Measurements from ENCODE around the gene GALNT12. TPM values are rescaled to one million over a fixed set of nuclear protein-coding genes. Genes with fewer than 3 reads are reported as not detected.

Gene GALNT12
- total and polyA plus RNA-seq, 2 donors (not counting 1 experiment from before 2014, with no cell fraction given): 3.2 to 4.5 TPM

DNA sequence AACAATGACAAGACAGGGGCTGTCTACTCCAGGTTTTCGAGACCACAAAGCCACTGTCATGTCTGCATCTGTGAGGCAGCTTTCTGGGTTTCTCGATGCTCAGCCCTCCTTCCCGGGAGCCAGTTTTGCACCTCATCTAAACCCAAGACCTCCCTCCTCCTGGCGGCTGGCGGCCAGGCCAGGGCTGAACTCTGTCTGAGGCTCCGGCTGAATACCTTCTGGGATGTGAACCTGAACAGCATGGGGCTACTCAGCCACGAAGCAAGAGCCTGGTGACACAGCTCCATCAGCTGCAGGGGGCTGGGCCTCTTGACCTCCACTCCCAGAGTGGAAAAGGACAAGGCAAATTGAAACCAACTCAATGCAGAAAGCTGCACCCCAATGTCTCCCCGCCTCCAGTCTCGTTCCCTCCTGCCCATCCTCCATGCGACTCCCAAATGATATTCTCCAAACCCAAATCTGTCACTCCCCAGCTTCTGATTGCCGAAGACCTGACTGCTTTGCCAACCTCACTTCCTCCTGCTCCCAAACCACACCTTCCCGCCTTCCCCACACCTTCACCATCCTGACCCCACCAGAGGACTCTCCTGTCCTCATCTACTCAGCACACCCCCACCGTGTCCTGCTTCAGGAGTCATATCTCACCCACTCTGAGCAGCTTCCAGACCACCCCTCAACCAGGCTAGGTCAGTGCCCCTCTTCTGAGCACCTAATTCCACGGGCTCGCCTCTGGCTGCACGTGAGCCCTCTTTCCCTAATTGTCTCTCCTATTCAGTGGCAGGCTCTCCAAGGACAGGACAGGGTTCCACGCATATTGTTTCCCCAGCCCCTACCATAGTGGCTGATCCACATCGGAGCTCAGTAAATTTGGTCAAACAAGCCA lies 15.6 kb upstream of the GALNT12 start:
- no peaks in the 10 kb centered on the region for H3K9me3 ChIP-seq (ENCODE audit: control extremely low read depth in 1 of 3, control insufficient read depth in 2 of 3, insufficient read depth in 1 of 3, low read length in 2 of 3)
- WGBS (ENCODE audit: insufficient coverage): 87% methylated on average over 16 of the region's 18 CpGs
- H3K27ac ChIP-seq (ENCODE audit: low read length in 2 of 2): no peak overlapping the region
- Mint-ChIP-seq H3K27ac (no peak overlapping the region), H3K27me3 (no peaks in the 10 kb centered on the region), H3K9me3 (ENCODE audit: insufficient read depth) (no peaks in the 10 kb centered on the region), H3K4me3 (no peak overlapping the region), H3K4me1 (peaks cover 24% of the 10 kb centered on the region)
- no peak for DNase-seq
- H3K9ac ChIP-seq (ENCODE audit: low read length): no peak overlapping the region
- no peaks in the 10 kb centered on the region for H4K20me1 ChIP-seq (ENCODE audit: control insufficient read depth, insufficient read depth, low read length, poor library complexity, severe bottlenecking)
- H3K27me3 ChIP-seq (replicated peaks in 1 of 4; ENCODE audit: control extremely low read depth in 1 of 4, control insufficient read depth in 3 of 4, insufficient read depth in 4 of 4, low read length in 3 of 4): no peaks in the 10 kb centered on the region
- intact Hi-C loops (cut with micrococcal nuclease): loop anchor here (1.0 to 10.0 kb wide), 2 partner anchors 477 to 1643 kb away; no protein-coding TSS in a partner anchor
- H3K79me2 ChIP-seq (ENCODE audit: control insufficient read depth, insufficient read depth, low read length): no peaks in the 10 kb centered on the region
- H3K4me3 ChIP-seq (ENCODE audit: control extremely low read depth in 1 of 5, extremely low read depth in 1 of 5, insufficient read depth in 1 of 5, low read depth in 2 of 5, low read length in 4 of 5): no peak overlapping the region
- TF ChIP-seq EZH2 (IDR thresholded peaks at IDR 0.05; ENCODE audit: borderline replicate concordance, insufficient read depth, low read depth, low read length, poor library complexity, severe bottlenecking): no peak
- TF ChIP-seq, protein P1, sequence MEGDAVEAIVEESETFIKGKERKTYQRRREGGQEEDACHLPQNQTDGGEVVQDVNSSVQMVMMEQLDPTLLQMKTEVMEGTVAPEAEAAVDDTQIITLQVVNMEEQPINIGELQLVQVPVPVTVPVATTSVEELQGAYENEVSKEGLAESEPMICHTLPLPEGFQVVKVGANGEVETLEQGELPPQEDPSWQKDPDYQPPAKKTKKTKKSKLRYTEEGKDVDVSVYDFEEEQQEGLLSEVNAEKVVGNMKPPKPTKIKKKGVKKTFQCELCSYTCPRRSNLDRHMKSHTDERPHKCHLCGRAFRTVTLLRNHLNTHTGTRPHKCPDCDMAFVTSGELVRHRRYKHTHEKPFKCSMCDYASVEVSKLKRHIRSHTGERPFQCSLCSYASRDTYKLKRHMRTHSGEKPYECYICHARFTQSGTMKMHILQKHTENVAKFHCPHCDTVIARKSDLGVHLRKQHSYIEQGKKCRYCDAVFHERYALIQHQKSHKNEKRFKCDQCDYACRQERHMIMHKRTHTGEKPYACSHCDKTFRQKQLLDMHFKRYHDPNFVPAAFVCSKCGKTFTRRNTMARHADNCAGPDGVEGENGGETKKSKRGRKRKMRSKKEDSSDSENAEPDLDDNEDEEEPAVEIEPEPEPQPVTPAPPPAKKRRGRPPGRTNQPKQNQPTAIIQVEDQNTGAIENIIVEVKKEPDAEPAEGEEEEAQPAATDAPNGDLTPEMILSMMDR (IDR thresholded peaks at IDR 0.05): no peak
- no peak for ATAC-seq (ENCODE audit: low read depth)
- peaks cover 0 to 3% of the 10 kb centered on the region in 2 experiments for H3K36me3 ChIP-seq (replicated peaks in 1 of 2; ENCODE audit: control extremely low read depth in 1 of 2, control insufficient read depth in 1 of 2, extremely low read depth in 1 of 2, insufficient read depth in 2 of 2, low read length in 1 of 2)
- H3K4me1 ChIP-seq (ENCODE audit: control insufficient read depth in 2 of 2, insufficient read depth in 2 of 2, low read length in 2 of 2): peaks cover 6 to 9% of the 10 kb centered on the region in 2 donors
- ChIA-PET POLR2A (no interaction called here), CTCF (interaction anchor here (0.6 to 6.7 kb wide), 4 partner anchors 12 to 1566 kb away, joined by 3 to 46 read pairs (median 10); no protein-coding TSS in a partner anchor)
- H2AFZ ChIP-seq (ENCODE audit: insufficient read depth, low read depth, low read length, poor library complexity, severe bottlenecking): no peak overlapping the region
- H3K4me2 ChIP-seq (replicated peaks; ENCODE audit: low read depth, low read length, poor library complexity, severe bottlenecking): no peak overlapping the region

DNA sequence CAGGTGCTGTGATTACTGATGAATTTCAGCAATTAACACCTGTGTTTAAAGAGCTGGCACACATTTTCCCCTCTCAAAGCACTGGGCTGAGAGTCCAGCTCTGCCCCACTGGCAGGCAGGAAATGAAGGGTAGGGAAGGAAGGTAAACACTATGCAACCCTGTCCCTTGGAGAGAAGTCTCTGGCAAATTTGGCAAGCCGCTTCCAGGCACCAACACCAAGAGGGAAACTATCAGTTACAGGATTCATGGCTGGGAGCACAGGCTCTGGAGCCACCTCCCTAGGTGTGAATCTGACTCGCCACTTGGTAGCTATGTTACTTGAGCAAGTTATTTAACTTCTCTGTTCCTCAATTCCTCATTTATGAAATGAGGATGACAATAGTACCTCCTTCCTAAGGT lies 14.4 kb upstream of the GALNT12 start:
- peaks cover under 1% of the 10 kb centered on the region for H3K9me3 Mint-ChIP-seq (ENCODE audit: insufficient read depth)
- H4K20me1 ChIP-seq (ENCODE audit: control insufficient read depth, insufficient read depth, low read length, poor library complexity, severe bottlenecking): no peaks in the 10 kb centered on the region
- WGBS (ENCODE audit: insufficient coverage): no CpG with 5 or more reads among the region's 2 CpGs
- ChIA-PET POLR2A (interaction anchor here (0.9 kb wide), 1 partner anchor 15 kb away, joined by 3 read pairs; no protein-coding TSS in a partner anchor), CTCF (interaction anchor here (0.6 to 6.7 kb wide), 3 partner anchors 18 to 477 kb away, joined by 4 to 46 read pairs (median 11); no protein-coding TSS in a partner anchor)
- H3K4me1 Mint-ChIP-seq: peaks cover 27% of the 10 kb centered on the region
- peaks cover 0 to 3% of the 10 kb centered on the region in 2 experiments for H3K36me3 ChIP-seq (replicated peaks in 1 of 2; ENCODE audit: control extremely low read depth in 1 of 2, control insufficient read depth in 1 of 2, extremely low read depth in 1 of 2, insufficient read depth in 2 of 2, low read length in 1 of 2)
- ATAC-seq (ENCODE audit: low read depth) (no peak), DNase-seq (no peak)
- no peak overlapping the region for H2AFZ ChIP-seq (ENCODE audit: insufficient read depth, low read depth, low read length, poor library complexity, severe bottlenecking)
- H3K4me1 ChIP-seq (ENCODE audit: control insufficient read depth in 2 of 2, insufficient read depth in 2 of 2, low read length in 2 of 2): peaks cover 10 to 13% of the 10 kb centered on the region in 2 donors
- H3K4me3 Mint-ChIP-seq: no peak overlapping the region
- H3K9me3 ChIP-seq (ENCODE audit: control extremely low read depth in 1 of 3, control insufficient read depth in 2 of 3, insufficient read depth in 1 of 3, low read length in 2 of 3): no peaks in the 10 kb centered on the region
- no peaks in the 10 kb centered on the region for H3K79me2 ChIP-seq (ENCODE audit: control insufficient read depth, insufficient read depth, low read length)
- H3K27me3 Mint-ChIP-seq: no peaks in the 10 kb centered on the region
- H3K27ac Mint-ChIP-seq: no peak overlapping the region
- intact Hi-C loops (cut with micrococcal nuclease): loop anchor here (10.0 kb wide), 1 partner anchor 1642 kb away; no protein-coding TSS in a partner anchor
- no peak overlapping the region for H3K4me3 ChIP-seq (ENCODE audit: control extremely low read depth in 1 of 5, extremely low read depth in 1 of 5, insufficient read depth in 1 of 5, low read depth in 2 of 5, low read length in 4 of 5)
- H3K9ac ChIP-seq (ENCODE audit: low read length): no peak overlapping the region
- H3K27me3 ChIP-seq (replicated peaks in 1 of 4; ENCODE audit: control extremely low read depth in 1 of 4, control insufficient read depth in 3 of 4, insufficient read depth in 4 of 4, low read length in 3 of 4): no peaks in the 10 kb centered on the region
- no peak overlapping the region for H3K27ac ChIP-seq (ENCODE audit: low read length in 2 of 2)
- TF ChIP-seq, protein P1 (IDR thresholded peaks at IDR 0.05): no peak
- no peak for TF ChIP-seq EZH2 (IDR thresholded peaks at IDR 0.05; ENCODE audit: borderline replicate concordance, insufficient read depth, low read depth, low read length, poor library complexity, severe bottlenecking)
- H3K4me2 ChIP-seq (replicated peaks; ENCODE audit: low read depth, low read length, poor library complexity, severe bottlenecking): no peak overlapping the region
